CD4-positive, alpha-beta T cell treated with Interleukin-6 at 100 ng/mL for 8 hours (primary cell): ENCODE measurements around the gene NAA11.
"Not testable (repeated sequence)": the region's sequence is repeated elsewhere in the genome, so short reads cannot be mapped to it uniquely, and the experiment has no call there.

ENCODE experiments used
- DNase-seq: peaks from one replicate; pipeline ENCODE4 v3.0.0-alpha.2; 2020; ENCODE audit warnings: mixed read lengths, low spot score

NAA11 gene

DNA sequence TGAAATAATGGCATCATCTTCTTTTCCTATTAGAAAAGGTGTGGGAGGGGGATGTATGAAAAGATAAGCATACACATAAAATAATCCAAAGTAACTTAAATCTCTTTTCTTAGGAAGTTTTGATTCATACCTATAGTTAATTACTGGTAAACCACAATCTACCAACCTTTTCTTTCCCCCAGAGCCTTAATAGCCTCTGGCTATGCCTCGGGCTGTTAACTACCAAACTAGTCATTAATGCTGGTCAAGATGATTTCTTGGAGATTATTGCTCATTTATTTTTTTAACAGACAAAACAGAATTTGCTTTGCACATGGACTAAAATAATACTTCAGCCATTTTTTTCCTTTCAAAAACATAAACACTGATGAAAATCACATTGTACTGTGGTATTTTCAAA is 16.9 kb downstream of the NAA11 start:
- no peak for DNase-seq

DNA sequence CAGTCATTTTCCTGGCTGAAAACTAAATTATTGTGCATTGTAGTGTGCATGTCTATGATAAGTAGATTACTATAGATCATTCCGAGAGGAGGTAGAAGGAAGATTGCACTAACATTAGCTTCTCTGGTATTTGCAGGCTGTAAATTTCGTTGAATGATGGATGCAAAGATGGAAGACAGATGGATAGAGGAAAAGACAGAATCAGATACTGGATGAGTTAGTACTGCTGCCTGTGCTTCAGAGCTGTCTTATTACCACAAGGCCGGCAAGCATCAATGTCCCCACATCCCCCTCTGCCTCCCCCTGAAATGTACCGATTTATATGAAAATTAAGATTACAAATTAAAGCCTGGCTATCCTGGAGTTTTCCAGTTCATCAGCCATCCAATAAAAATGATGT is 17.7 kb downstream of the NAA11 start:
- no peak for DNase-seq

DNA sequence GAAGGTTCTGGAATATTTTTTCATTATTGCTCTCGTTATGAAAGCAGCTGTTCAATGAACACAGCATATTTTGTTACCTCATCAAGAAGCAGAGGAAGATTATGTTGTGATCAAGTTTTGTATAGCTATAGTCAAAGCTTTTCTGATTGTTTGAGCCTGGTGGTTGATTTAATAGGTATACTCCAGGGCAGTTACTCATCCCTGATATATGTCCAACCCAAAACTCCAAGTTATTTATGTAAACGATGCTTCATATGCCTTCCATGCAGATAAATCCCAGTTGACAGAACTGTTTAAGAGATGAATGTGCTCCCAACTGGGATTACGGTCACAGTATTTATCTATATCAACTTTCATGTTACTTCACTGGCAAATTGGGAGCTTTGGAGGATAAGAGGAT is 19.1 kb downstream of the NAA11 start:
- no peak for DNase-seq

DNA sequence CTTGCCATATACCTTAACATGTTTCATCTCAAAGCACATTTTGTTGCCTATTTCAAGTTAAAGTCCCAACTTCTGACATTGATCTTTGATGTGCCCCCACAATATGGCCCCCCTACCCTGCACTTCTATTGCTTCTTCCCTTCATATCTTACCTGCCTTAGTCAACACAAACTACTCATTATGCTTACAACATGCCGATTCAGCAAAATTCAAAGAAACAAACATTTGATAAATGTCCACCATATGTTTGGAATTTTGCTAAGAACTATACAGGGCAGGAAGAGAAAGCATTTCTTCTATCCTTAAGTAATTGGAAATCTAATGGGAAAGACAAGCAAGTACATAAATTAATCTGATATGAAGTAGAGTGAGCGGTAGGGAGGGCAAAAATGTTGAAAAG is 25.6 kb downstream of the NAA11 start:
- DNase-seq: no peak

DNA sequence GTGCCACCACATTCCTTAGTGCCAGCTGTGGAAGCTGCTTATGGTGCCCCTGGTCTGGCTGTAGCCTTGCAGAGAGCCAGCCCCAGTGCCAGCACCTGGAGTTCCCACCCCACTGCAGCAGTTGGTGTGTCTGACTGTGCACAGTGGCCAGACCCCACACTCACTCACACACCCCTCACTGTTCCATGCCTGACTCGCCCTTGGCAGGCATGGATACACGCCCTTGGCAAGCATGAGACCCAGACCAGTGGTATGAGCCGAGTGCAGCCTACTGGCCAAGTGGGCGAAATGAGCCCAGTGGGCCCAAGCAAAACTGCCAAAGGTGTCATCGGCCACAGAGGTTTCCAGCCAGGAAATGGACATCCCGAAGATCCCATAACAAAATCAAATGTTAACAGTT is 27.4 kb downstream of the NAA11 start:
- DNase-seq: no peak

DNA sequence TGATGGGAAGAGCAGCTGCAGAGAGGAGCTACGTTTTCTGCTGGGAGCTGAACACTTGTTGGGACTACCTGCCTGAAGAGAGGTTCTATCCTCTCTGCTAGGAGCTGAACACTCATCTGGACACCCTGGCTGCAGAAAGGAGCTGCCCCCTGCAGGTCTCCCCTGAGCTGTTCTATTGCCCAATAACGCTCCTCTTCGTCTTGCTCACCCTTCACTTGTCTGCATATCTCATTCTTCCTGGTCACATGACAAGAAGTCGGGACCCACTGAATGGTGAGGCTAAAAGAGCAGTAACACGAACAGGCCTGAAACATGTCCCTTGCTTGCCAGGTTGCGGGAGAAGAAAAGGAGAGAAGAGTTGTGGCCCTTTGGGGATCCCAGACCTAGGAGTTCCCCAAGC is 27.8 kb downstream of the NAA11 start:
- DNase-seq: no peak

DNA sequence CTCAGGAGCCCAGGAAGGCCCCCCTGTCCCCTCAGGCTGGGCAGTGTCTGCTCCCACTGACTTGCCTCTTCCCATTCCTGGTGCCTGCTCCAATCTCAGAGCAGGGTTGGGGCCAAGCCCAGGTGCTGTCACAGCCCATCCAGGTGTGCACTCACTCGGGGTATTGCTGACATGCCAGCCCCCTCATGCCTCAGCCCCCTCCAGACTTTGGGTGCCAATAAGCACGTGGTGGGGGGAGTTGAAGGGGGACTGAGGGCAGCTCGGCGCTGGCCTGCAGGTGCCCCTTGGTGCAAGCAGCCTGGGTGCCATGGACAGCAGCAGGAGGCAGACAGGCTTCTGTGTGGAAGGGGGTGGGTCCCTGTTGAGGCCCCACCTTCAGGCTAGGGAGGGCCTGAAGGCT is 28.4 kb downstream of the NAA11 start:
- DNase-seq: no peak

DNA sequence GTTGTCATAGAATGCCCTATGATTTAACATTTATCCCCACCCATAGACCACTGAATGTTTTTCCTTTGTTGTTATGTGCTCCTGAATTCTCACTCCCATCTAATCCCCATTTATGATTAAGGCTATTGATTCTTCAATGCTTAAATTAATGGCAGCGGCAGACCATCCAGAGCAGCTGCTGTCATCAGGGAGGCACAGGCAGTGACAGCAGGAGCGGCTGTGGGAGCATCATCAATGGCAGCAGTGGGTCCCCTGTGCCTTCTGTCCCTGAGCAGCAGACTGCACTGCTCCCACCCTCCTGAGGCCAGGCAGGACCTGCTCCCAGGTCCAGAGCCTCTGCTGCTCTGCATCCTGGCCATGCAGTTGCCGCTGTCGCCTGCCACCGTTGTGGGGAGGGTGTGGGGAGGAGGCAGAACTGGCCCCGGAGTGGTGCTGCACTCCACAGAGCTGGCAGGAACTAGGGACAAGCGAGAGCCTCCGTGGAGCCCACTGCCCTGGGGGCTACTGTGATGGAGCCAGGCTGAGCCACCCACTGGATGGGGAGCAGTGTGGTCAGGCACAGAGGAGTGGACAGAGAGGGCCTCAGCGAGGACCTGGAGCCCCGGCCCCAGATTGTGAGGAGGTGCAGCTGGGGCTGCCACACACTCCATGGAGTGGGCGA is 29.0 kb downstream of the NAA11 start:
- DNase-seq: no peak

DNA sequence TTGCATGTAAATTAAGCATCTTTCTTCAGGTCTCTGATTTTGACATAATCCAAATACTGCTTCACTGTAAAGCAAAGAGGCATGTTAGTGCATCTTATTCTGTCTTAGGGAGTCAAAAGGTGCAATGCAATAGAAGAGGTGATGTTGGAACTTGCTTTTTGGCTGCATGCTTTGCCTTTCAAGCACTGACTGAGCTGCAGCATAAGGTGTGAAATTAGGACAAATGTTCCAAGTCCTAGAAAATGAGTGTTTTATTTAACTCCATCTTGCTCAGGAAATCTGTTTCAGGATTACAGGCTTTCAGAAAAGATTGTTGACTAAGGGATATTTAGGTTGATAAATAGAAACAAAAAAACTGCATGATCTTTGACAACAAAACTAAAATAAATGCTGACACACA is 30.8 kb downstream of the NAA11 start:
- DNase-seq: no peak

DNA sequence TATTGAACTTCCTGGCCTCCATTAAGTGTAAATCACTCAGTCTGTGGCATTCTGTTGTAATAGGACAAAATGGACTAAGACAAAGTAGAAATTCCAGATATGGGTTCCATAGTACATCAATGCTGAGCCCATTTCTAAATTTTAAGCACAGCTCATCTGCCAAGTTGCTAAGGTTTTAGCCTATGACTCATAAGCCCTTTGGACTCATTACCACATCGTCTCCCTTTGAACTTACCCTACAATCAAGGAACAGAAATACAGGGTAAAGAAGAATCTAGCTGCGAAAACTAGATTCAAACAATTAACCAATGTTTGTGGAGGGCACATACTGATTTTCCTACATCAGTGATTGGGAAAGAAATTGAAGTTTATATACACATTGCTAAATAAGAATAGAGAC is 31.8 kb downstream of the NAA11 start:
- no peak for DNase-seq

DNA sequence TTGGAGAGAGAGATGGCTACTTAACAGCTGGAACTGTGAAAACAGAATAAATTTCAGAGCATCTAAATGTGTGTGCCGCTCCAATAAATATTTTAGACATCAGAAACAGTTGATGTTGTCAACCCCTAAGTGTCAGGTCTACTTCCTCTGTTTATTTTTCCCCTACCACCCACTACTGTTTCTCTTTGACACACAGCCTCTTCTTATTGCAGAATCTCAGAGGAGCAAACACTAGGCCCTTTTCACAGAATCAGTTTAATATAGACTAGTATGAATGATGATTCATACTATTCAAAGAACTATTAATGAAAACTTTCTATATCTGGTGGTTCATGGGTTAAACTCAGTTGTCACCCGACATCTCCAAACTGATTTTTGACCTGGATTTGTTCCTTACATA is 33.9 kb downstream of the NAA11 start:
- DNase-seq: no peak

DNA sequence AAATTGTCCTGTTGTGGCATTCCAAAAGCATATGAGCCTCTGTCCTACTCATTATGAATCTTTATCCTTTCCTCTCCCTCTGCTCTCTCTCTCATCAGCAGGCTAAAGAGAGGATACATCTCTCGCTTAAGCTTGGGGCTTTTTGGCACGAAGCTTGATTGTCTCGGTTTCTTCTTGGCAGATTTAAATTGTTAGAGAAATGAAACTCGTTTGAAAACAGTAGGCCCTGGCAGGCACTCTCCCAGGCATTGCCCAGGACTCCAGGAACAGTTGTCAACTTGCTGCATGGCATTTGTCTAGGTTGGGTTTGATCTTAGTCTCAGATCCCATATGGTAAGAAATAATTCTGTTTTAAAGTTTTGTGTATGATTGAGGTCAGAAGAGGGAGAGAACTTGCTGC is 35.5 kb downstream of the NAA11 start:
- DNase-seq: no peak

DNA sequence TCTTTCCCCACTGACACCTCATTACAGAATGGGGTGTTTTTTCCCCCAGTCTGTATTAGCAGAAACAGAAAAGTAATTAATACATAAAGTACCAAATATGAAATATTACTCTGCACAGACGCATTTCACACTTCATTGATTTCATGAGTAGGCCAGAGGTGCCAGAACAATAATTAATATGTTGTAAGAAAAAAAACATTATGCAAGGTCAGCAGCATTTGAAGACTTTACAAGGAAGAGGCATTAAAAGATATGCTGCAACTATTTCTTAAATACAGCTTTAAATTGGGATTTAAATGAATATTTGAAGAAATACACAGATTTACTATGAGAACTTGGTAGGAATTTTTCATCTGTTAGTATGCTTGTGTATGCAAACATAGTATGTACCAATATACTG is 37.7 kb downstream of the NAA11 start:
- DNase-seq: no peak

DNA sequence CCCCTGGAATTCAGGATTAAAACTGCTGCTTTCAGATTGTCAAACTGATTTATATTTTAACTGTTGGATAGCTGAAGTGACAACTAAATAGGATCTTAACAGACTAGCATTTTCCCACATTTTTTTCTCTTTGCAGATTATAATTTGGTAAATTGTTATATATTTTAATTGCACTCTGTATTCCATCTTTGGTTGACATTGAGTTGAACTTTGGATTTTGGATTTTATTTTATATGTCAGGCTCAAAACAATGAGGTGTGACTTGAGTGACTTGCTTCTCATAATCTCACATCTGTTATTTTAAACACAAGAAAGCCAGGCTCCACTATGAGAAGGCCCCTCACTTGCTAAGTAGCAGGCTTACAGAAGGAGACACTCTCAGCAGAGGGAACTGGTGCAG is 38.1 kb downstream of the NAA11 start:
- no peak for DNase-seq

DNA sequence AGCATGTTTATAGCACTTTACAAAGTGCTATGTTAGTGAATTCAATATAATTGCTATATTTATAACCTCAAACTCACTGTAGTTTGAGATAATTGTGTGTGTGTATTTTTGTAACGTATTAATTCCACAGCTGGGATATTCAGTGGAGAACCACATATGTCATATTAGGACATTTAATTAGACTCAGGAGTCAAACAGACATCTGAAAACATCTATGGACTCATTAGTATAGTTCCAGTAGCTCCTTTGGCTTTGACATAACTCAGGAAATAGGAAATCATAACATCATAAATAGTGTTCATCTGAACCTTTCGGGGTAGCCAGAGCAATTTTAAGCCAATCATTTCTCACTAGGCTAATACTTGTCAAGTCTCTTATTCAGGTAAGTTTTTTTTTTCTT is 38.8 kb downstream of the NAA11 start:
- DNase-seq: no peak

DNA sequence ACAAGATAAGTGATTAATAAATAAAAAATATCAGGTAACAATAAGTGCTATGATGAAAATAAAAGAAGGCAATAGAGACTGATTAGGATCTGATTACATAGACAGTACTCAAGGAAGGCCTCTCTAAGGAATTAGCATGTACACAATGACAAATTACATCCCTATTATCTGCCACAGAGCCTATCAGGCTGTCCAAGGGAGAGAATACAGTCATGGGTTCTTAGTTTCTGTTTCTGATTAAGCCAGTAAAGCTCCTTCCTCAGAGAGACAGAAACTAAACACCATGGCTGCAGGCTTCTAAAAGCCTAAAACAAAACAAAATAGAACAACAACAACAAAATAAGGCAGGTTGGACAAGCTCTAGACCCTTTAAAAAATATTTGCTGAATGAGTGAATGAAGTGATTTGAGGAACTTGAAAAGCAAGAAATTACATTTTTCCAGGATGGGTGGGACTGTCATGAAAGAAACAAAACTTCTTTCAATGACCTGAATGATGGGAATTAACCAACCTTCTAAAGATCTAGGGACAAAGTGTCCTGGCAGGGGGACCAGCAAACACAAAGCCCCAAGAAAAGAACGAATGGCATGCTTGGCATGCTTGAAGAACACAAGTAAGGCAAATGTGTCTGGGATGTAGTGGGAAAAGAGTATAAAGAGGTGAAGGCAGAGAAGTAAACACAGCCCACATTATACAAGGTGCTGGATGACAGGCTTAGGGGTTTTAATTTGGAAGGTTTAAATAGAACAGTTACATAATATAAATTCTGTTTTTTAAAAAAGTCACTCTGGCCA is 44.1 kb downstream of the NAA11 start:
- no peak for DNase-seq

DNA sequence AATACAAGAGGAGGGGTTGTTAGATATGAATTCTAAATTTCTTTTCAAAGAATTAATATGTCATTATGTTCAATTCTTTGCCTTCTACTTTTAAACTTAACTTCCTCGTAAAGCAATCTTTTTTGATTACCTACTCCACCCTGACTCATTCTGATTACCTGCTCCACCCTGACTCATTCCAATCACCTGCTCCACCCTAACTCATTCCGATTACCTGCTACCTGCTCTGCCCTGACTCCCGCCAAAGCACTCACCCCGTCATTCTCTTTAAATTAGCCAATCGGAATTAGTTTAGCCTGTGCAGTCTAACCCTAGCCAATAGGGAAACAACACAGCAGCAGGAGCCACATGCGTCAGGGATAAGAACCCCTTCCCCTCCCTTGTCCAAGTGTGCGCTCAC is 48.4 kb downstream of the NAA11 start:
- DNase-seq: not testable (repeated sequence)

DNA sequence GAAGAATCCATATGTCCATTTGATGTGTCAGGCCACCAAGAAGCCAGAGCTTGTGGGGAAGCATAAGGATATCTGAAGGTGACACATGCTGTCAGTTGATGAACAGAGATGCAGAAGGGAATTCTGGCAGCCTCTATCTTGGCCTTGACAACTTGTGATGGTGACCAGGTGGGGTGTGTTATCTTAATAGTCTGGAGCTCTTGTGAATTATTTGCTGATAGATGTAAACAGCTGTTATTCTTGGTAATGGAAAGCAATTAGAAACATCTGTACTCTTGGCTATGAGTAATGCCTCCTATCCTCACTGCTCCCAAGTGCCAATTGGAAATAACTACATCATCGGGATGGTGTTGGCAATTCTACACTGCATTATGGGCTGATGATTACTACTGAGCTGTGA is 51.9 kb downstream of the NAA11 start:
- DNase-seq: no peak

DNA sequence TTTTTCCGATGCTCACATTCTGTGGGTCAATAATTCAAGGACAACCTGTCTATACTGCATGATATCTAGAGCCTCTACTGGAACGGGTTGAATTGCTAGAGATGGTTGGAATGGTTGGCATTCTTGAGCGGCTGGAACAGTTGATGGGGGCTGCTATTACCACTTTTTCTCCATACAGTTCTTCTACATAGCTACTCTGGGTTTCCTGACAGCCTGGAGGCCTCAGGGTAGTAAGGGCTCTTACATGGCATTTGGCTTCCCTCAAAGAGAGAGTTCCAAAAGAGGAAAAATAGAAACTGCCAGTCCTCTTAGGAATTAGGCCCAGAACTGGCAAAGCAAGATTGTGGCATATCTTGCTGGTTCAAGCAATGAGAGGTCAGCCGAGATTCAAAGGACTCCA is 53.1 kb downstream of the NAA11 start:
- DNase-seq: no peak

DNA sequence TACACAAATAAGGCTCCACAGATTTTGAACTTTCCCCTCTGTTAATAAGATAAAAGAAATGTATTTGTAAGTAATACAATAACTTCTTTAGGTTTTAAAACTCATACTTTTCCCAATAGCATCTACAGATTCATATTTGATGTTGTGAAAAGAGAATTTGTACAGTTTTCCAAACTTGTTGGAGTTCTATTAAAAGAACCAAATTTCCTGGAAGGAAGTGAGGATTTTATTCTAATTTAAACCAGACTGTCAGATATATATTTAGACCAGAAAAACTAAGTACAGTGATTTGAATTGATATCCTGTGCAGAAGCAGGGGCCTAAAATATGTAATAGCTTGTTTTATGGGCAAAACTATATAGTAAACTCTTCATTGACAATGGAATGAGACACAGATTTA is 53.7 kb downstream of the NAA11 start:
- no peak for DNase-seq

DNA sequence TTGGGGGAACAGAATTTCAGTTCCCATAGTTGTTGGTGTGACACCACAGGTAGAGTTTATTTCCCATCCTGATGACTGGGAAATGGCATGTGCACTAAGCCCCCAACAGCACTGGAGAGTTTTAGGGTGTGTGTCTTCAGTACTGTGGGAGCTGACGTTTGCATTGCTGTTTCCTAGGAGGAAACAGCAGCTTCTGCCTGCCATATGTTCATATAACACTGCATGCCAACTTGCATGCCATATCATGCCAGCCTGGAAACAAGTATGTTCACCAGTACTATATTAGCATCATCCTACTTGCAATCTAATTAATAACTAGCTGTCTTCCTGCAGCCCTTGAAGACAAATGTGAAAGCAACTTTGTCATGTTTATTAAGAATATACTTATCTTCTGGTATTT is 58.2 kb downstream of the NAA11 start:
- DNase-seq: no peak
